Renal cortex interstitium (tissue), 11 donors: ENCODE measurements around the gene LHCGR. TPM values are rescaled to one million over a fixed set of nuclear protein-coding genes. Genes with fewer than 3 reads are reported as not detected.

Experiments used
- DNase-seq, 11 donors: peaks; one replicate each; pipeline ENCODE4 v3.0.0-alpha.2; 2013; ENCODE audit warnings: low read depth in 9 of 11, low spot score in 4 of 11; ENCODE audit errors: extremely low read depth in 1 of 11
- polyA plus RNA-seq, 3 donors: library from polyadenylated mRNA; unstranded; fragments of 120-200 nt; gene quantifications; one replicate each; pipeline ENCODE4 v1.2.1, GENCODE V29; 2013; ENCODE audit not compliant: insufficient read length in 3 of 3

LHCGR gene
- polyA plus RNA-seq, 3 donors: 0.19 to 0.40 (median 0.32) TPM

DNA sequence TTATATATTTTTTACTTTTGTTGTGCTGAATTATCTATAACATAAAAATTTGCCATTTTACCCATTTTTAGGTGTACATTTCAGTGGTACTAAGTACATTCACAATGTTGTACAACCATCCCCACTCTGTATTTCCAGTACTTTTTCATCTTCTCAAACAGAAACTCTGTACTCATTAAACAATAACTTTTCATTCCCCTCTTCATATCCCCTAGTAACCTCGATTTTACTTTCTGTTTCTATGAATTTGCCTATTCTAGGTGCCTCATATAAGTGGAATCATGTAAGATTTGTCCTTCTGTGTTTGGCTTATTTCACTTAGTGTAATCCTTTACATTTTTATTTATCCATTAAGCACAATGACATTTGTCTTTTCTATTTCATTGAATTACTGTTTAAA, 86.5 kb downstream of the LHCGR start:
- no peak for DNase-seq

DNA sequence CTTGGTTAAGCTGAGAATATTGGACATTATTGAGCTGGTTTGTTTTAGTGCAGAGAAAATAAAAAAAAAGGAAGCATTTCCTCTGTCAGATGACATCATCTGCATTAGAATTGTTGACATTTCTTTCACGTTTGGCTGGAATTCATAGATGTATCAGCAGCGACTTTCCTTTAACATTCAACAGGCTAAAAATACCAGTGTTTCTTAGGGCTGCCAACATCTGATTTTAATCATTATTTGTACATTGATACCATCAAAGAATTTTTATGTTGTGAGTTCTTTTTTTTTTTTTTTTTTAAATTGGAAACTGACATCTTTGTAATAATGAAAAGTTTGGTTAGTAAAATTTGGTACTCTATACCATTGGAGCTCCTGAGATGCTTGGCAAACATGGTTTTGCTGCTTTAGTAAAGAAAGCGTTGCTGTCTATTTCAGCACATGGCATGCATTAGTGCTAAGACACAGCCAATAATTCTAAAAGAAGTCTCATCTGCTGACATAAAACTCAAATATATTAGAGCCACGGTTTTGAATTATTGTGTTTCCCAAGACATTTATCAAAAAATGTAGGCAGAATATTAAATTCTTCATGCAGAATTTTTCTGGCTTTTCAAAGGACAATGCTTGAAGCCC, 104.2 kb downstream of the LHCGR start:
- DNase-seq: no peak

DNA sequence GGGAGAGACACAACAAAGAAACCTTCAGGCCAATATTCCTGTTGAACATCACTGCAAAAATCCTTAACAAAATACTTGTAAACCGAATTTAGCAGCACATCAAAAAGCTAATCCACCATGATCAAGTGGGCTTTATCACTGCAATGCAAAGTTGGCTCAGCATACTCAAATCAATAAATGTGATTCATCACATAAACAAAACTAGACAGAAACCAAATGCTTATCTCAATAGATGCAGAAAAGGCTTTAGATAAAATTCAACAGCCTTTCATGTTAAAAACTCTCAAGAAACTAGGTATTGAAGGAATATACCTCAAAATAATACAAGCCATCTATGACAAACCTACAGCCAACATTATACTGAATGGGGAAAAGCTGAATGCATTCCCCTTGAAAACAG, 117.3 kb downstream of the LHCGR start:
- DNase-seq: no peak

Other genes starting within 250 kb of the LHCGR start
- gene STON1, start 225.6 kb downstream of the LHCGR start, polyA plus RNA-seq: 10 to 100 TPM; 31.6 to 34.5 (median 33.1) TPM
- gene GTF2A1L, start 137.9 kb downstream of the LHCGR start, polyA plus RNA-seq: under 1 TPM; 0.52 to 0.86 (median 0.74) TPM